Activated CD8-positive, alpha-beta memory T cell treated with anti-CD3 and anti-CD28 coated beads, Interleukin-2, amount 50 U/mL, for 24 hours (primary cell): ENCODE data around the gene UBAP1.
"Not testable (repeated sequence)": the region's sequence is repeated elsewhere in the genome, so short reads cannot be mapped to it uniquely, and the experiment has no call there.

Experiments
- DNase-seq: peaks from one replicate; pipeline ENCODE4 v3.0.0-alpha.2; 2020; ENCODE audit errors: extremely low read depth

UBAP1 gene

DNA sequence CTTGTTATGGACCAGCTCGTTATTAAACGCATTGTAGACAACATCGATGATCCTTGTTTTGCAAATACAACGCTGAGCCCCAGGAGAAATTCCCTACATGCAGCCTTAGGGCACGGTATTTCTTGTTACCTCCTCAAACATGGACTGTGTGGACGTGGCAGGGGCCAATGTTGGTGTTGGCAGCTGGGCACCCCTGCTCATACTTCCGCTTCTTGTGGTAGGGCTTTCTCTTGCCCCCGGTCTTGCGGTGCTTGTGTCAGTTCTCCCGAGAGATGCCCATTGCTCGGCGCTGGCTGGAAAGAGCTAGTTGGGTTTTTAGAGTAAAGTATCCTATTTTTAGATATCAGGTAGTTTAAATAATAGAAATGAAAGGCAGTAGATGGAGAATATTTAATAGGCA is 45.5 kb downstream of the UBAP1 start:
- DNase-seq = no peak

GRCh38 chr9:34226144-34226760 is 47.4 kb downstream of the UBAP1 start:
- DNase-seq = not testable (repeated sequence)

DNA sequence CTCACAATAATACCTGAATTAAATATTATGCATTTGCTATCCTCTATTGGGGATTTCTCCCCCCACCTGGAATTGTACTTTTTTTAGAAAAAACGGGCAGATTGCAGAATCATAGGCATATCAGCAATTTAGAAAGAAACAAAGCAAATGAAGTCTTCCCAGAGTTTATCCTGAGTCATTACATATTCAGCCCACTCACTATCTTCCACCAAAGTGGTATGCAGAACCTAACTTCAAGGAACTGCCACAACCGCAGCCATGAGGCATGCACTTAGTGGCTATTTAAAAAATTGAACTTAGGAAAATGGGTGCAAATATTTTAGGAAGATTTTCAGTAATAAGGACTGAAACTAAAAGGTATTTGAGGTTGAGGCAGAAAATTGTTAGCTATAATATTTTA is 48.6 kb downstream of the UBAP1 start:
- no peak for DNase-seq

- DNase-seq = no peak
Measured at GRCh38 chr9:34230556-34230955, 51.7 kb downstream of the UBAP1 start.

DNA sequence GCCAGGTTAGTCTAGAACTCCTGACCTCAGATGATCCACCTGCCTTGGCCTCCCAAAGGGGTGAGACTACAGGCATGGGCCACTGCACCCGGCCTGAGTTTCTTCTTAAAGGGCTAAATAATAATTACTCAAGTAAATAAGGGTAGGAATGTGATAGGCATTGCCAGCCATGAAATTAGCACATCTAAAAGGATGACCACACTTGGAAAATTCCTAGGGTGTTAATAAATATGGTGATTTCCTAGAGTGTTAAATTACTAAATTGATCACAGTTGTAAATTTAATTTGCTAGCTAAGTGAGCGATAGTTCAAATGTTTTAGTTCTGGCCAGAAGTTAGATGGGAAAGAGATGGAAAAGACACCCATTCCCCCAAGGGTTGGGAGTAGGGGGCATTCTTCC is 53.4 kb downstream of the UBAP1 start:
- DNase-seq = no peak

DNA sequence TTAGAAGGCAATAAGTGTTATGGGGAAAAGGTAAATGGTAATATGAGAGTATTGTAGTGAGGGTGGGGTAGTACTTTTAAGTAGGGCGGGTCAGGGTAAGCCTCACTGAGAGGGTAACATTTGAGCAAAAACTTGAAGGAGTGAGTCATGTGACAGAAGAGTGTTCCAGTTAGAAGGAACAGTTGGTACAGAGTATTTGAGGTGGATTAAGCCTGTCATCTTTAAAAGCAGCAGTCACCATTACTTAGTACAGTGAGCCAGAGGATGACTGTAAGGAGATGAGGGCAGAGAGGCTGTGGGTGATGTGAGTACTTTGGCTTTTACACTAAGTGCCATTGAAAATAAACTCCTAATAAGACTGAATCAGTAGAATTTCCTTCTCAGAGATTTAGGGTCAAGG is 54.8 kb downstream of the UBAP1 start:
- no peak for DNase-seq

DNA sequence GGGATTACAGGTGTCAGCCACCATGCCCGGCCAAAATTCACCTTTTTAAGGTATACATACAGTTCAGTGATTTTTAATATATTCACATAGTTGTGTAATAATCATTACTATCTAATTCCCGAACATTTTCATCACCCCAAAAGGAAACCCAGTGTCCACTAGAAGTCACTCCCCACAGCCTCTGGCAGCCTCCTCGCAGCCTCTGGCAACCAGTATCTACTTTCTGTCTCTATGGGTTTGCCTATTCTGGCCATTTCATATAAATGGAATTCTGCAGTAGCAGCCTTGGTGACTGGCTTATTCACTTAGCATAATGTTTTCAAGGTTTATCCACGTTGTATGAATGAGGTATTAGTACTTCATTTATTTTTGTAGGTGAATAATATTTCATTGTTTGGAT is 59.0 kb downstream of the UBAP1 start:
- DNase-seq = no peak

GRCh38 chr9:34240006-34240405 is 61.2 kb downstream of the UBAP1 start:
- no peak for DNase-seq

GRCh38 chr9:34242830-34243229 is 64.0 kb downstream of the UBAP1 start:
- DNase-seq = no peak

DNA sequence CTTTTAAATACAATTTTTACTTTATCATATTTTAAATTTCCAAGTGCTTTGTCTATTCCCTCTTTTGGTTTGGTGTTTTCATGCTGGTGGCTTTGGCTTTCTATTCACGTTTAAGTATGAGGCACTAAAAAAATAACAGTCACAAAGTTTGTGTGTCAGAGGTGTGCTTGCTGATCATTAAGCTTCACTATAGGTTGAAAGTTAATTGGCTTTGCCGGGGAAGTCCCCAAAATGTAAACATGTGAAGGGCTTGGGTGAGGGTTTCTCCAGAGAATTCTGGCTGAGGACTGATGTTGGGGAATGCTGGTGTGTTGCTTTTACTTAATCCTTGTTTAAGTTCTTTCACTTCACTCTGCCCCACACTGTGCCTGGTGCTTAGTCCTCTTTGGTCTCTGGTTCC is 66.4 kb downstream of the UBAP1 start:
- DNase-seq = not testable (repeated sequence)

- no peak for DNase-seq
Measured at GRCh38 chr9:34246453-34246852, 67.6 kb downstream of the UBAP1 start.

GRCh38 chr9:34247782-34248181 is 68.9 kb downstream of the UBAP1 start:
- not testable (repeated sequence) for DNase-seq

DNA sequence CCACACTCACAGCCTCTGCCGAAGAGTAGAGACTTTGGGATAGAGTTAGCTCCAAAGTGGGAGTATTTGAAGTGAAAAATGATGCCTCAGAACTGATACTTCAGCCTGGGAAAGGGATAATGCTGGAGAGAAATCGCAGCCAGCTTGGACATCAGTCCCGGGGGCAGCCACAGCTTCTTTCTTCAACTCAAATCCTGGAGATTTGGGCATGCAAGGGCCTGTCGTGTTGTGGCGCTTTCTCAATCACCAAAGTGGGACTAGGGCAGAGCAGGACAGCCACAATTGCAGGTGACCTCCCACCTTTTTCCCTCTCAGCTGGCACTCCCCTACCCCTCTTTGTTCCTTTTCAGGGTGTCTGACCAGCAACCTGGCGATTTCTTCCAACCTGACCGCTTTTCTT is 70.4 kb downstream of the UBAP1 start:
- no peak for DNase-seq

GRCh38 chr9:34250721-34251120 is 71.9 kb downstream of the UBAP1 start:
- DNase-seq = no peak

GRCh38 chr9:34252016-34252415 is 73.2 kb downstream of the UBAP1 start:
- no peak for DNase-seq

GRCh38 chr9:34252670-34253459 is 74.0 kb downstream of the UBAP1 start:
- DNase-seq = peak; percentile 14

GRCh38 chr9:34253460-34253837 is 74.6 kb downstream of the UBAP1 start:
- DNase-seq = no peak

DNA sequence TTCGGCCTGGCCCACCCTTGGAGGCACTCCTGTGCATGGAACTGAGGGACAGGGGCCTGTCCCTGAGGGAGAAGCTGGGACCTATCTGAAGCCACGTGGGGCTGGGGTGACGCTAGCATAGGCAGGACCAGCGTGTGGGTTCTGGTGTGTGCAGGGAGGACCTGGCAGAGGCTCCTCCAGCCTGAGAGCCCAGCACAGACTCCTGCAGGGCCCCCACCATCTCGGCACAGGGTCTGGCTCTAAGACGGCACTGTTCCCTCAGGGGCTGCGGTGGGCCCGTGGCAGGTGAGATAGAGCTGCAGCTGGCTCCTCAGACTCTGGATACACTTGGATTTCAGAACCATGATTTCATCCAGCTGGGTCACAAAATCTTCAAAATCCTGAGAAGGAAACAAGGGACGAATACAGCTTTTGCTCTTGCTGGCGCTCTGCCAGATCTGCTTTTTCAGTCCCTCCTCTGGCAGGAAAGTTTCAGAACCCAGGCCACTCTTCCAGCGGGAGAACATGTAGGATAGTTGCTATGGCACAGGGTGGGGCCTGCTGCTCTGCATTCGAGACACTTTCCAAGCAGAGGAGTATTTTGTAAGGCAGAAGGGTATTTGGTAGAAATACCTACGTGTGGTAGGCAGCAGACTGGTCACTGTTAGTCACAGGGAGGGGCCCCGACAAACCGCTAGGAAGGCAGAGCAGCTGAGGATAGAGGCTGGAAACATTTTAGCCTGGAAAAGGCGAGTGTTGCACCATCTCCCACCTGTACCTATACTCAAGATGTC is 75.5 kb downstream of the UBAP1 start:
- DNase-seq = no peak

DNA sequence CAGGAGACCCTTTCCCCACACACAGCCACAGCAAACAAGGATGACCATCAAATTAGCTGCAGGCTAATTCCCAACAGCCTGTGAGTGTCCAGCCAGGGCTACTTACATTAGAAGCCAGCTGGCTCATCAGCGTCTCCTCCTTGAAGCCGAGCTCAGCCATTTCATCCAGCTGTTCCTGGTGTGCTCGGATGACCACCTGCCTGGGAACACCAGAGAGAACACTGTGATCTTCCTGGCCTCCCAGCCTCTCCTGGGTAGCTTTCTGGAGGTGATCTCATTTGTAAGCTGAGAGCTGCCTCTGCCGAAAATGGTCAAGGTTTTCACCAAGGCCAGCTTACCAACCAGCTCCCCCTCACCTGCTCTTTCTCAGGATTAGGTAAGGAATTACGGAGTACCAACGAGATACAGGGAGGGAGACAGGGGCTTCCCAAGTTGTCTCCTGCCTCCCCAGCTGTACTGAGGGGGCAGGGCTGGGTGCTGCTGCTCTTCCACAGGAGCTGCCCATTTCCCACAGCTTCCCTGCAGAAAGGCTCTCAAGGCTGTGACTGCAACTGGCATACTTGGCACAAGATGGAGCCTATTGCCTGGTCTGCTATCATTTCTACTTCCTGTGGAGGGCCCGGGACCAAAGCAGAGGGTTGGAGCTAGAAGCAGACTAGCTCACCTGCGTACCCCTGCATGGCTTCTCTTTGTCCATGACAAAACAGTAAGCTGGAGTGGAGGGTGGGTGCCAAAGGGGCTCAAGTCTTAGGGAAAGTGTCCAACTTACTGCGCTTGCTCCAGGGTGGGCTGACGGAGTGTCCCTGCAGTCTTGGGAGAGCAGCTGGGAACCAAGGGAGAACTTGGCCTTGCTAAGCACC is 76.4 kb downstream of the UBAP1 start:
- no peak for DNase-seq

- DNase-seq = no peak
Measured at GRCh38 chr9:34256104-34256503, 77.3 kb downstream of the UBAP1 start.

- no peak for DNase-seq
Measured at GRCh38 chr9:34256987-34257585, 78.2 kb downstream of the UBAP1 start.
